Uterus (tissue), 2 donors: ENCODE results near the gene STRN3.

Experiments
- CTCF ChIP-seq, 4 experiments: fragments of 200-600 bp in 2 of 4; fragments of 450-650 bp in 2 of 4; sonication (generic) in 2 of 4; IDR thresholded peaks; one replicate each; pipeline ENCODE4 v1.5.1; 2016 to 2019; ENCODE audit warnings: antibody characterized with exemption in 4 of 4, mild to moderate bottlenecking in 2 of 4, moderate library complexity in 1 of 4
- POLR2A ChIP-seq, 2 donors: fragments of 450-650 bp; IDR thresholded peaks; one replicate each; pipeline ENCODE4 v1.6.1; 2016; ENCODE audit warnings: antibody characterized with exemption in 2 of 2, mild to moderate bottlenecking in 1 of 2, moderate library complexity in 1 of 2

DNA sequence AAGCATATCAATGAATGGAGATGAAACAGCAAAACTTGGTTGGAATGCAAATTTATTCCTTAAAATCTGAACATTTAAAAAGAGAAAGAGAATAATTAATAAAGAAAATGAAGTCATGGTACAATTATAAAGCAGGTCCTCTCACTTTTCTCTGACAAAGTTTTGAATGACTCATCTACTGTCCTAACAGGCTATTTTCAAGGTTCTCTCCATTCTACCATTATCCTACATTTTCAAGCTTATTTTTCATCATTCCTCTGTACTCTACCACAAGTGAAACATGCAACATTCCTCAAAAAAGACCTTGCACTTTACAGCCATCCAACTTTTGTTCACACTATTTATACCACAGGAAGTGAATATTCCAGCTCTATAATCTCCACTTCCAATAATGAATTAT is 37.7 kb downstream of the STRN3 start:
- TF ChIP-seq POLR2A (IDR thresholded peaks at IDR 0.05) (no peak), CTCF (IDR thresholded peaks at IDR 0.05) (no peak)
